Measurements from ENCODE around the gene TMEM95.

The TMEM95 gene

DNA sequence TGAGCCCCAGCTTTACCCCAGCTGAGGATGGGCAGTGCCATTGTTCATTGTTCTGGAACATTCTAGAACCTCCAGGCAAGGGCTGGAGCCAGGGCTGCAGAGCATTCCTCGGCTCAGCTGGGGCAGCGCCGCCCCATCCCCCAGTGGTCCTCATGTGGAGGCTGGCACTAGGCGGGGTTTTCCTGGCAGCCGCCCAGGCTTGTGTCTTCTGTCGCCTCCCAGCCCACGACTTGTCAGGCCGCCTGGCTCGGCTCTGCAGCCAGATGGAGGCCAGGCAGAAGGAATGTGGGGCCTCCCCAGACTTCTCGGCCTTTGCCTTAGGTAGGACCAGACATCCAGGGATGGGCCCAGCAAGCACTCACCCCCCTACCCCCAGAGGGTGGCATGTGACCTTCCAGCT, at the start of gene TMEM95:
TSS of gene TMEM95 (plus strand) at position 104 of the 400 bp plus-strand sequence. CDS start at position 153, 49 bp downstream.
- in situ Hi-C loops (cut with MboI; ENCODE audit: low sequenced_read_pairs) = no loop called here

DNA sequence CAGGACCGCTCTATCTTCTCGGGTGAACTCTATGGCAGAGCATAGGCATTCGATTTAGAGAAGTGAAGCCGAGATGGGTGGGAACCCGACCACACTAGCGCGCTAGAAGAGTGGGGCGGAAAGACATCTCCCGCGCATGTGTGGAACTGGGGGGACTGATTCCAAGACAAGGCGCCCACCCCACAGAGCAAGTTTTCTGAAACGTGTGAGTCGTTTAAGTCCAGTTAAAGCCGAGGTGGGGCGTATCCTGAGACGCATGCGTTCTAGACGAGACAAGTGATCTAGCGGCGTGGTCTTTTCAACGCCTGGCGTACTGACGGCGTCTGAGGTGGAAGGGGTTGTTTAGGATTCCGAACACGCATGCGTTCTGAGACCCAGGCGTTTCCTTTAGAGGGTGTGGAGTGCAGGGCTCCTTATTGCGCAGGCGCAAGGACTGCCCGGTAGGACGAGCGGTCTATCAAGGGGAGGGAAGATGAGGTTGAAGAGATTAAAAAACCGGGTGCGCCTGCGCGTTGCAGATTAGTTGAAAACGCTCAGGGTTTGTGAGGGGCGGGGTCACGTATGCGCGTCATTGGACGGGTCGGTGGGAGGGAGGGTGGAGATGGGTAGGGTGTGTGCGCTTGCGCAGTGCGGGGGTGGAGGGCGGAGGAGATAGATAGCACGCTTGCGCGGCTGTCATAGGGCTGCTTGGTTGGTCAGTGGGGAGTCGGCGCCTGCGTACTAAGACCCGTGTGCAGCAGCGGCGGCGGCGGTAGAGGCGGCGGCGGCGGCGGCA, 47.9 kb upstream of the TMEM95 start, which contains the start of gene EIF5A:
TSS of gene EIF5A (plus strand) at position 718 of the 775 bp plus-strand sequence. CDS start 2,008 bp downstream, outside the sequence.
- in situ Hi-C loops (cut with MboI; ENCODE audit: low sequenced_read_pairs) = no loop called here

DNA sequence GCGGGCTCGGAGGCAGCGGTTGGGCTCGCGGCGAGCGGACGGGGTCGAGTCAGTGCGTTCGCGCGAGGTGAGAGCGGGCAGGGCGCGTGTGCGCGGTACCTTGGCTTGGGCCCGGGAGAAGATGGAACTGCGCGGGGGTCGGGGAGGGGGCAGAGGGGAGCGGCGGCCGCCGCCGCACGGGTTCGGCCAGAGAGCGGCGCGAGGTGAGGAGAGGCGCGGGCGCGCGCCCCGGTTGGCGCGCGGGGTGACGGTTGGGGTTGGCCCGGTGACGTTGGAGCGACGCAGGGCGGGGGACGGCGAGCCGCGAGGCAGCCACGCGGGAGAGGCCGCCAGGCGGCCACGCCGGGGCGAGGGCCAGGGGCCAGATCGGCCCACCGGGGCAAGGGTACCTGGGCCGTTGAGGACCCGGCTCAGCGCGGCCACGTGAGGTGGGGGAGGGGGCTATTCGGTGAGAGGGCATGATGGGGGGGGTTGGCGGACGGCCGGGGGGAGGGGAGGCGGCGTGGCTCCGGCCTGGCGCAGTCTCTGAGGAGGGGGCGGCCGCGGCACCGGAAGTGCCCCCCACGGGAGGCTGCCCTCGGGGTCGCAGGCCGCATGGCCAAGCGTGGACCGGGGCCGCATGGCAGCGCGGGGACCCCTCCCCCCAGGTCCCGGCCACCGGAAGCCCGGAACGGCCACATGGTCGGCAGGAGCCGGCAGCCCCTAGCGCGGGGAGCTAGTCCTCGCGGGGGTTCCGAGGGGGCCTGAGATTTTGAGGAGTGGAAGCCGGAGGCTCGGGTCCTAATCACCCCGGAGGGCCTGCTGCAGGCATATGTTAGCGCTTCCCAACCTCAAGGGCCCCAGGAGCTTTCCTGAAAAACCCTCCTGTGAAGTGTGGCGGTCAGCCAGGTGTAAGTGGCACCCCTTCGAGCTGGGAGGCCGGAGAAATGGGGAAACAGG, 47.0 kb upstream of the TMEM95 start:
- in situ Hi-C loops (cut with MboI; ENCODE audit: low sequenced_read_pairs) = no loop called here

DNA sequence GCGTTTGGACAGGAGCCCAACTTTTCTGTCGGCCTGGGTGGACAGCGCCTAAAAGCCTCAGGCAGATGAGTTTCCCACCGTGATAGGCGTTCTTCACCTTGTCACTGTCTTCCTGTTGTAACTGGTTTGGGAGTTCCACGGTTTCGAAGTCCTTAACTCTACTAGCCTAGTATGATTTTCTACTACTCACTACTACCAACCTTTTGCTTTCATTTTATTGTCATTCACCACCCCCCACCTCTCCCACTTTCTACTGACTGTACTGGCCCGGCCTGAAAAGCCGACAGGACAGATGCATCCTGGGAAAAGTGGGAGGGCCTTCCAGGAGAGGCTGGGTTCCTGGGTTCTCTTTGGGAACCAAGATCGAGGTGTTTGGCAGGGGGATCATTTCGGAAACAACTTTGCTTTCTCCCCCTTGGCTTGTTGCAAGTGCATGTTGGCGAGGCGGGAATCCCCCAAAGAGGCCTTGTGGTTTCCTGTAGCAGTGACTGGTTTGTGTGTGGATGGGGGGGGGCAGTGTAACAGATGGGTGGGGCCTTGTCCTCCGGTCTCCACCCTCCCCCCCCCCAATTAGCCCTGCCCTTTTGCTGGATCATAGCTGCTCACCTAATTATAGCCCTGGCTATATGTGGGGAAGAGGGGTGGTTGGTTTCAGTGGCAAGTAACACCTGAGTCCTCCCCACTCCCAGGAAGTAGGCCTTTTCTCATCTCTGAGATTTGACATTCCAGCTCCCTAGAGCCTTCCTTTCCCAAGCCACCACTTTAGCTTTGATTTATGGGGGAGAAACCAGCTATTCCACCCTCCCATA, 46.1 kb upstream of the TMEM95 start:
- in situ Hi-C loops (cut with MboI; ENCODE audit: low sequenced_read_pairs) = no loop called here

GRCh38 chr17:7309628-7310027, 45.3 kb upstream of the TMEM95 start:
- in situ Hi-C loops (cut with MboI; ENCODE audit: low sequenced_read_pairs) = no loop called here

- in situ Hi-C loops (cut with MboI; ENCODE audit: low sequenced_read_pairs) = no loop called here
Observed at GRCh38 chr17:7311110-7311705, 43.7 kb upstream of the TMEM95 start.

DNA sequence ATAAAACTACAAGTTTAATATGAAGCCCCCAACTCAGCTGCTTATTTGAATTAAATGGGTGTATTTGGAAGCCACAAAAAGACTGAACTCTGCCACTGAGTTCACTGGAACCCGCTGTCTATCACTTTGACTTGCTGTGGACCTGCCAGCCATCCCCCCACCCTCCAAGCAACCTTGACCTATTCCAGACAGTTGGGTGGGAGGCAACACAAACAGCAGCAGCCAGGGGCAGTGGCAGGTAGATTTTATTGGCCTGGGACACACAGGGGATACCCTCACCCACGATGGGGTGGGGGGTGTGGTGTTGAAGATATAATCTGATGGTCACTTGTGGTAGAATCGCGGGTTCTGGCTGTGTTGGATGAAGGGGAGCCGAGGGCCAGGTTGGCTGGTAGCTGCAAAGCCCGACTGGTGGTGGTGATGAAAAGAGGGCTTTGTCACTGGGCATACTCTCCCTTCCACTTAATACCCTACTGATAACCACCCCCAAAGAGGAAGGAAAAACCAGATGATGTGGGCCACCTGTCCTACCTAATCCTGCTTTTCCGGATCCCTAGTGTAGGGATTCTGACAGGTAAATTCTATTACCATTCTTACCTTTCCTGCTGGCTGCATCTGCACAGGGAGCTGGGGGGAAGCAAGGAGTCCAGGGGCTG, 42.4 kb upstream of the TMEM95 start:
- in situ Hi-C loops (cut with MboI; ENCODE audit: low sequenced_read_pairs) = no loop called here

DNA sequence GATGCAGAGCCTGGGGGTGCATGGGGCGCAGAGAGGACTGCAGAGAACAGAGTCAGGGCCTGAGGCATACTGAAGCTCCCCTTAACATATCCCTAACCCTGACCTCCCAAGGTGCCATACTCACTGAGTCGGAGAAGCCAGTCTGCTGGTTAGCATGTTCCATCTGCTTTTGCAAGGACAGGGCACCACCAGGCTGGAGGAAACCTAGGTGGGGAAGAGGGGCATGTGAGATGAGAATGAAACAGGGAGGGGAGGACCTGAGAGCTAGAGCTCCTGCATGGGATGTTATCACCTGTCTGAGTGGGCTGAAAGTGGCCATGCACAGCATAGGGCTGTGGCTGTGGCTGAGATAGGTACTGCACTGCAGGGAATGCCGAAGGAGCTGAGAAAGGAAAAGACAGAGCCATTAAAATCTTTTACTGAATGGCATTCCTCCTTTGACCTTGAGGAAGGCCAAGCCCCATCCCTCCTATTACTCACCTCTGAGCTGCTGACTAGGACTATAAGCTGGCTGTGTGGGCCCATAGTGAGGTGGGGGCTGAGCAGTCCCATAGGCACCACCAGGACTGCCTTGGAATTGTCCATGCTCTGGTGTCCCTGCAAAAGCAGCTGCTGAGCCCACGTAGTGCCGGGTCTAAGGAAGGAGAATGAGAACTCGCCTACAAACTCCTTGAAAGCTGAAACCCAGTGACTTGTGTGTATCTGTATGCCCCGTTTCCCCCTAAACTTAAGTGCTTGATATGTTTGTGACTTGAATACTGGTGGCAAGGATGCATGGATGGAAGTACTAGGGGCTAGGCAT, 41.7 kb upstream of the TMEM95 start:
- in situ Hi-C loops (cut with MboI; ENCODE audit: low sequenced_read_pairs) = no loop called here

- in situ Hi-C loops (cut with MboI; ENCODE audit: low sequenced_read_pairs) = no loop called here
Observed at GRCh38 chr17:7313890-7314718, 40.9 kb upstream of the TMEM95 start.

GRCh38 chr17:7314719-7315569, 40.0 kb upstream of the TMEM95 start, which contains the start of gene GPS2:
Gene GPS2, minus strand, starts transcription at chr17:7315360. Its CDS starts 308 bp downstream, at chr17:7315052.
- in situ Hi-C loops (cut with MboI; ENCODE audit: low sequenced_read_pairs) = no loop called here

GRCh38 chr17:7315570-7316235, 39.3 kb upstream of the TMEM95 start:
- in situ Hi-C loops (cut with MboI; ENCODE audit: low sequenced_read_pairs) = no loop called here

DNA sequence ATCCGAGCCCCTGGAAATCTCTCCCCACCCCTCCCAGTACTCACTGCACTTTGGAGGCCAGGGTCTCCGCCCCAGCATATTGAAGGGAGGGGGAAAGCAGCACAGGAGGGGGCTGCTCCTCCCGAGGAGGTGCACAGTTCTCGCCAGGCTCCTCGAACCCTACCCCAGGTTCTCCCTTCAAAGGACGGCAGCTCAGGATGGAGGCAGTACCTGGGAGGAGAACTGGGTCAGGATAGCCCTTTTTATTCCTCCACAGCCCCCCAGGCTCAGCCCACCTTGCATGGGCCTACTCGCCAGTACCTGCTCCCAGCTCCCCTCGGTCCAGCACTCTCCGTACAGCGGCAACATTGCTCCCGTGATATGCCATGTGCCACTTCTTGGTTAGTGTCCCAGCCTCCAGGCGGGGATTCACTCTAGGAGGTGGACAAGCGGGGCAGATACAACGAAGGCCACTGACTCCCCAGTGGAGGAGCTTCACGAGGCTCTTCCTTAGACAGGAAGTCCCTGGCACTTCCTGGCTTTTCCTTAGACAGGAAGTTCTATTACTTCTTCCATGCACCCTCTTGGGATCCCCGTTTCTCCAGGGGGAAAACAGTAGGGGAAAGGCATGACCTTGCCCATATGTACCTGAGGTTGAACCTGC, 37.7 kb upstream of the TMEM95 start:
- in situ Hi-C loops (cut with MboI; ENCODE audit: low sequenced_read_pairs) = no loop called here

GRCh38 chr17:7318121-7318860, 36.7 kb upstream of the TMEM95 start:
- in situ Hi-C loops (cut with MboI; ENCODE audit: low sequenced_read_pairs) = no loop called here

DNA sequence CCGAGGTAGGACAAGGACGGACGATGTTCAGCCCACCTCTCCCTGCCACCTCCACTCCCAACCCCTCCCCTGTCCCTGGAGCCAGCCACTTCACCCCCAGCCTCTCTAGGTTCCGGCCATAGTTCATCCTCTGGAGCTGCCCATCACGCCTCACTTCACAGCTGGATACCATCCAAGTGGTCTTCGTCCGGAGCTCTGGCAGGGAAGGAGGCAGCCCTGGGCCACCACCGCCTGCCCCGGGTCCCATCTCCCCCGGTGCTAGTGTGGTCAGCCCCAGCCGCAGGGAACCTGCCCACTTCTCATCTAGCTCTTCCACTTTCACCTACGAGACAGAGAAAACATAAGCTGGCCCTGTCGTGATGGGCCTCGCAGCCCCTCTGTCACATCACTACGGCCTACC, 33.5 kb upstream of the TMEM95 start:
- in situ Hi-C loops (cut with MboI; ENCODE audit: low sequenced_read_pairs) = no loop called here

DNA sequence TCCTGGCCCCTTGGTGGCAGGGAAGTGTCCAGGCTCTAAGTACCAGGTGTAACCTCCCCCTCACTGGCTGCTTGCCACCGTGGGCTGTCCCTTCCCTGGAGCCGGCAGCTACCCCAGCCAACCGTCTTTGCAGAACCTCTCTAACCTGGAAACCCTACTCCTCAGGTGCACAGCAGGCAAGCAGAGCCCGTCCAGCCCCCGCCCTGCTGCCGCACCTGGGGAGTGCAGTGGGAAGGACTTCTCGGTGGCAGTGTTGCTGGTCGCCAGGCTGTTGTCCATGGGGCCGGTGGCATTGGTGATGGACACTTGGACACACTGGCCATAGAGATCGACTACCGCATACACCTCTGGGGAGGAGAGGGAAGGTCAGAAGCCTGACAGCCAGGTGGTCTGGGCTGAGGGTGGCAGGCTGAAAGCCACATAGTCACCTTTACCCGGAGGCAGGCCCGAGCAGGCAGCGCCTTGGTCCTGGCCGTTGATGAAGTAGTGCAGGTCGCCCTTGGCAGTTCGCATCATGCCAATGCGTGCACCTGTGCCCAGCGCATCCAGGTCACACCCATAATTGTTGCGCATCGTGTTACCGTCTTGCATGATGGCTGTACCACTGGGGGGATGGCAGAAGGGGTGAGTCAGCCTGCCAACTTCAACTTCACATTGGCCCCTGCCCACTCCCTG, 32.3 kb upstream of the TMEM95 start:
- in situ Hi-C loops (cut with MboI; ENCODE audit: low sequenced_read_pairs) = no loop called here
